Astrocyte of the hippocampus (primary cell): Measurements from ENCODE around the gene CAPN13.

Experiments used
- DNase-seq: peaks from one replicate; pipeline ENCODE4 v3.0.0; 2011; ENCODE audit warnings: low read depth, low spot score

Gene CAPN13

GRCh38 chr2:30764021-30764800, 43.0 kb downstream of the CAPN13 start:
- DNase-seq: no peak

- DNase-seq: no peak
These were observed 44.0 kb downstream of the CAPN13 start for GRCh38 chr2:30763151-30763660.

DNA sequence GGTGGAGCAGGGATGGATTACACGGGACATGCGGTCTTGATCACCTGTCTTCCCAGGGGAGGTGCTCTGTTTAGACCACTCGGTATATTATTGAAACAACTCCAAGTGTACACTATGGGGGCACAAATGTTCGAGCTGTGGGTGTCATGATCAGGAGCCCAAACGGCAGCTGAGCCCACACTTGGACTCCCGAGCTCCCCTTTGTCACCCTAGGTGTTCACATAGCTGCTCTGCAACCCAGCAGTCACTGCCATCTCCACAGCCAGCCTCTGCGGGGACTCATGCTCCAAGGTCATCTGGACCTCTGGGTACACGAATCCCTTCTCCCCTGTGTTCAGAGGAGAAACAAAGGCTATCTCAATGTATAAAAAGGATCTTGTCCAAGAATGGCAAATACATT, 46.0 kb downstream of the CAPN13 start:
- no peak for DNase-seq

- DNase-seq: no peak
These were observed 47.8 kb downstream of the CAPN13 start for GRCh38 chr2:30759481-30759880.

GRCh38 chr2:30758191-30758651, 49.0 kb downstream of the CAPN13 start:
- no peak for DNase-seq

GRCh38 chr2:30757749-30758148, 49.5 kb downstream of the CAPN13 start:
- no peak for DNase-seq

GRCh38 chr2:30756971-30757370, 50.3 kb downstream of the CAPN13 start:
- DNase-seq: no peak

- DNase-seq: no peak
These were observed 51.1 kb downstream of the CAPN13 start for GRCh38 chr2:30756051-30756719.

- DNase-seq: no peak
These were observed 53.6 kb downstream of the CAPN13 start for GRCh38 chr2:30753630-30754029.

GRCh38 chr2:30752811-30753210, 54.4 kb downstream of the CAPN13 start:
- no peak for DNase-seq

GRCh38 chr2:30747206-30747605, 60.0 kb downstream of the CAPN13 start:
- no peak for DNase-seq

- no peak for DNase-seq
These were observed 62.4 kb downstream of the CAPN13 start for GRCh38 chr2:30744823-30745222.

- no peak for DNase-seq
These were observed 65.7 kb downstream of the CAPN13 start for GRCh38 chr2:30741576-30741975.

- DNase-seq: no peak
These were observed 68.9 kb downstream of the CAPN13 start for GRCh38 chr2:30738141-30738911.

DNA sequence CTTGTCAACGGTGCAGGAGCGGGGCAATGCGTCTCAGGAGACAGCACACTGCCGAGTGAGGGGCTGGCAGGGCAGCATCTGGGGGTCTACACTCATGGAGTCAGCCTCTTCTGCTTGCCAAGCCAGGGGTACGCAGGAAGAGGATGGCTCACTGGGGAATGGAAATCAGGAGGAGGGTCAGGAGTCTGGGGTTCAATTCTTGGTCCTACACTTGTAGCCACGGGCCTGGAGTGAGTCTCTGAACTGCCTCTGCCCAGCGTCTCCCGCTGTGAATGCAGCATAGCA, 70.0 kb downstream of the CAPN13 start:
- no peak for DNase-seq

- no peak for DNase-seq
These were observed 70.6 kb downstream of the CAPN13 start for GRCh38 chr2:30736461-30737325.

- DNase-seq: no peak
These were observed 73.2 kb downstream of the CAPN13 start for GRCh38 chr2:30733876-30734520.

GRCh38 chr2:30732876-30733275, 74.4 kb downstream of the CAPN13 start:
- no peak for DNase-seq

DNA sequence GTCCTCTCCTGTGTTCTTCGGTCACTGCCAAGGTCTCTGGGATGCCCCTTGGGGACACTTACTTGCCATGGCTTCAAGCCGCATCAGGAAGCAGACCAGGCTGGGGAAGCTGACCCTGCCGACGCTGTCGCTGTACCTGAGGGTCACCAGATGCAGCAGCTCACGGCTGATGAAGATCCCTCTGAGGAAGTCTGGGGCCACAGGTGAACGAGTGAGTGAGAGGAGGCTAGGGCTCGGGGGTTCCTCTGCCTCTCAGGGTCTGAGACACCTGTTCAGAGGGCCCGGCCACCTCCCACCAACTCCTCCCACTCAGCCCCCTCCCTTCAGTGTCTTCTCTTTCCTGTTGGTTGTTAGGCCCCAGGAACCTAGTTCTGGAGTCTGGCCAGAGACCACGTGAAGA, 74.9 kb downstream of the CAPN13 start:
- DNase-seq: no peak

GRCh38 chr2:30731706-30732105, 75.5 kb downstream of the CAPN13 start:
- no peak for DNase-seq
